Activated CD4-positive, alpha-beta T cell treated with anti-CD3 and anti-CD28 coated beads, Interleukin-2, Interleukin-4, amounts not matched to agents 100 ng/mL and 50 ng/mL, durations not matched to agents 16 hours and 8 hours (primary cell): ENCODE data around the gene GPA33.

Experiments
- DNase-seq: peaks from one replicate; pipeline ENCODE4 v3.0.0-alpha.2; 2020; ENCODE audit warnings: low spot score

Gene GPA33, protein sequence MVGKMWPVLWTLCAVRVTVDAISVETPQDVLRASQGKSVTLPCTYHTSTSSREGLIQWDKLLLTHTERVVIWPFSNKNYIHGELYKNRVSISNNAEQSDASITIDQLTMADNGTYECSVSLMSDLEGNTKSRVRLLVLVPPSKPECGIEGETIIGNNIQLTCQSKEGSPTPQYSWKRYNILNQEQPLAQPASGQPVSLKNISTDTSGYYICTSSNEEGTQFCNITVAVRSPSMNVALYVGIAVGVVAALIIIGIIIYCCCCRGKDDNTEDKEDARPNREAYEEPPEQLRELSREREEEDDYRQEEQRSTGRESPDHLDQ

DNA sequence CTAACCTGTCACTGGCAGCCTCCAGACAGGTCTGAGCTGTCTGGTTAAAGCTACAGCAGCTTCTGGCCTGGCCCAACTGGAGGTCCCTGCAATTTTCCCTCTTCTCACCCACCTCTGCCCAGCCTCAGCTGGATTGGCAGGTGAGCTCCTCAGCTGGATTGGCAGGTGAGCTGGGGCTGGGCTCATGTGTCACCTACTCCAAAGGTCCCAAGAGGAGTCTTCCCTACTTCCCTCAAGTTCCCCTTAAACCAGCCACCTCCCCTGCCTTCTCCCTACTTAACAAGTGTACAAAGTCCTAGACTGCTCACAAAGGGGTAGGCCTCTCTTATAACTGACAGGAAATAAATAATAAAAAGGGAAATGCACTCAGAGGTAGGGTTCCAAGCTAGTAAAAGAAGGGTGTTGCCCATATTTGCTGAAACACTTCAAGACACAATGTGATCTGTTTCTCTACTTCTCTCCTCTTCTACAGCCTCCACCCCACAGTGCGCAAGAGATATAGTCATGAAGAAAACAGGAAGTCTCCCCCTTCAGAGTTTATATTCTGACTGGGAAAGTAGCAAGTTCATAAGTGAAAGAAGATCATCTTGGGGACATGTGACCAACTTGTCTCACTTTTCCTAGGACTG is at the start of gene GPA33:
Gene GPA33, minus strand, starts transcription at position 64 of the 629 bp plus-strand sequence. CDS start 90 bp downstream, outside the sequence.
- DNase-seq, result peak; percentile 17

DNA sequence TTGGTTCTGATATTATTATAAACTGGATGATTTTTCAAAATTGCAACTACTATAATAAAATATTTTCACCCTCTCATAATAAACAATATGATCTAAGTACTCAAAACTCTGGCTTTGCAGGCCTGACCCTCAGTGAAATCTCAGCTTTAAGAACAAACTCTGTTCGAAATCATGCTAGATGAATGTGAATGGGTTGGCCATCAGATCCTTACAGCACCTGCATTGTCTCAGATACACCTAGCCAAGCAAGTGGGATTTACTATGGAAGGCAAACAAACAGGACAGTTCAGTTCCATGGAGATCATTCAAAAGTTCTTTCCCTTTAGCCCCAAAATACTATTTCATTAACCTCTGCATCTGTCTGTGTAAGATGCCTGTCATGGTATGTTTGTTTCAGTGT is 48.5 kb upstream of the GPA33 start:
- no peak for DNase-seq

GRCh38 chr1:167137793-167138510 is 47.8 kb upstream of the GPA33 start:
- DNase-seq, result no peak

DNA sequence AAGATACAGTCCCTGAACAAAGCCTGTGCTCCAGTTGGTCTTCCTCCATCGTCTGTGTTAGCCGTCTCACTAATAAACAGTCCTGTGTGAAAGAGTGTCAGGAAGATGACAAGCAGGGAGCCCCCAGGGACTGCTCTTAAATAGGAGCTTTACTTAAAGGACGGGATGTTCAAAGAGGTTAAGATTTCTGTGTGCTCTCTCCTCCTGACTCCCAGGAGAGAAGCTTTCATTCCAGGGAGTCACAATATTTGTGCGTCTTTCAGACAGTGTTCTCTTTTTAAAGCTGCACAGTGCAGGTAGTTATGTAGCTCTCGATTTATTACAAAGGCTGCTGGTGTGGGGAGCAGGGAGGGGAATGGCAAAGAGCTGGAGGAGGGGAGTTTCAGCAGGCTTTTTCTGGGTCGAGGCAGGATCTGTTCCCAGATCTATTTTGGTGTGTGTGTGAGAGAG is 47.2 kb upstream of the GPA33 start:
- no peak for DNase-seq

DNA sequence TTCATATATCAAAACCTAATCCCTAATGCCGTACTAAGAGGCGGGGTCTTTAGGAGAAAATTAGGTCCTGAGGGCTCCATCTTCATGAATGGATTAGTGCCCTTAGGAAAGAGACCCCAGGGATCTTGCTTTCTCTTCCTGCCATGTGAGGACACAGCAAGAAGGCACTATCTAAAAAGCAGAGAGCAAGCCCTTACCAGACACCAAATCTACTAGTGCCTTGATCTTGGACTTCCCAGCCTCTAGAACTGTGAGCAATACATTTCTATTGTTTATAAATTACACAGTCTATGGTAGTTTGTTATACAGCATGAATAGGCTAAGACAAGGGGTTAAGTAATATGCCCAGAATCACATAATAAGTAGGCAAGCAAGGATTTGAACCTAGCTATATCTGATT is 46.6 kb upstream of the GPA33 start:
- no peak for DNase-seq

GRCh38 chr1:167136191-167136614 is 46.0 kb upstream of the GPA33 start:
- DNase-seq, result no peak

DNA sequence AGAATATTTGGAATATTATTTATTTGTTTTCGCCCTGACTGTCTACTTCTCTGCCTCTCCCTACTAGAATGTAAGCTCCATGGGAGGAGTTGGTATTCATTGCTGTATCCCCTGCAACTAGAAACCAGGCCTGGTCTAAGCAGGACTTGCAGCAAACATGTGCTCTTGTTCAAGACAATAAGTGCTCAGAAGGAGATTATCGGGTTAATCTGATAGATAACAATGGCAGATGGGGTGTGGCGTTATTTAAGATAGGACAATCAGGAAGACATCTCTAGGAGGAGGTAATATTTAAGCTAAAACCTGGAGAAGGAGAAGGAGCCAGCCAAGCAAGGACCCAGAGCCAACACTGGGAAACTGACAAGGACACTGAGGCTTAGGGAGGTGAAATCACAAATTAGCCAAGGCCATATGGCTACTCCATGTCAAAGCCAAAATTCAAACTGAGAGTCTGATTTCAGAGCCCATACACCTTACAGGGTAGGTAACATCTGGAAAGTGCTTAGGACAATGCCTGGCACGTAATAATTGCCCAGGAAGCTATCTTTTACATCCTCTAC is 45.2 kb upstream of the GPA33 start:
- no peak for DNase-seq

DNA sequence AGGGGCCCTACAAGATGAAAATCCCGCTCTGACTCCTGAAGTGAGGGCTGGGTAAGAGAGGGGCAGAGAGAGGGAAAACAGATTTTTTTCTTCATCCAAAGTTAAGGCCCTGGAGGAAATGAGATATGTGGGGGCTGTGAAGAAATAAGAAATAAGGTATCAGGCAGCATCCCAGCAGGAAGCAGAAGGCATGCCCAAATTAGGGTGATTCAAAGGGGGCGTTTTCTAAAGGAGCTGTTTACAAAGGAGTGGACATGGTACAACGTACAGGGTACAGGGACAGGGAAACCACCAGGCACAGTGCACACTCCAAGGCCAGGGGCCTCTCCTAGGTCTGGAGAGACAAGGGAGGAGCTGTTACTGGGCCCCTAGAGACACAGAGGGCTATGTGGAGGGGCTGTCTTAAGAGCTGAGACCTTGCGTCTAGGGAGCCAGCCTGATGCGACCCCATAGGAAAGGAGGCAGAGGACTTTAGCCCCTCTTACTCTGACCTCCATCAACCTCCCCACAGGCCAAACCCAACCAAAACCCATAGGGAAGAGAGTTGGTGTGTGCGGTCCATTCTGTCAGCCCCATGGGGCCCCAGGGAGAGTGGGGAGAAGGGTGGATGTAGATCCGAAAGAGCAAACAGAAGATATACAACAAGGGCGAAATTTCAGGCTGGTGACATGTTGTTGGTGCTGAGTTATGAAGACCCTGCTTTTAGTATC is 42.3 kb upstream of the GPA33 start:
- no peak for DNase-seq

DNA sequence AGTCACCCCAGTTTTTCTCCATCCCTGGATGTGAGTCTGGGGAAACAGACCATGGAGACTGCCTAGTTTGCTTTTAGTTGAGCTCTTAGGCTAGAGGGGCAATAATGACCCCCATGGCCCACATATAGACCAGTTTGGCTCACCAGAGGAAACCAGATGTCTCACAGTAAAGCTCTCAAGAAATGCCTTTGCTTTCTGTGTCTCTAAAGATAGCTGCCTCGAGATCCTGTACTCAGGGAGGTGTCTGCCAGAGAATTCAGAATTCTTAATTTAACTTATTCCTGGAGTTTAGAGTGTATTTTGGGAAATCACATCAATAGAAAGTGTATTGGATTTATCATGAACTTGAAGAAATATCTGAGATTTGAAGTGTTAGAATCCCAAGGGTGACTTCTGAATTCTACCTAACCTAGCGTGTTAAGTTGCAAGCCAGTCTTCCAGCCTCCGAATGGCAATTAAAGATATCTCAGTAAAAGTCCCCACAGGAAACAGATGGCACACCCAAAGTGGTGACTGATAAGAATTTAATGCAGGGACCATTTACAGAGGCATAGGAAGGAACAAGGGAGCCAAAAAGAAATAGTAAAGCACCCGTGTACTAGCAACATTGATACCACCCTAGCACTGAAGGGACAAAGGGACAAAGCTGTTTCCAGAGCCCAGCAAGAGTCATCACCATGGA is 40.8 kb upstream of the GPA33 start:
- DNase-seq, result no peak

DNA sequence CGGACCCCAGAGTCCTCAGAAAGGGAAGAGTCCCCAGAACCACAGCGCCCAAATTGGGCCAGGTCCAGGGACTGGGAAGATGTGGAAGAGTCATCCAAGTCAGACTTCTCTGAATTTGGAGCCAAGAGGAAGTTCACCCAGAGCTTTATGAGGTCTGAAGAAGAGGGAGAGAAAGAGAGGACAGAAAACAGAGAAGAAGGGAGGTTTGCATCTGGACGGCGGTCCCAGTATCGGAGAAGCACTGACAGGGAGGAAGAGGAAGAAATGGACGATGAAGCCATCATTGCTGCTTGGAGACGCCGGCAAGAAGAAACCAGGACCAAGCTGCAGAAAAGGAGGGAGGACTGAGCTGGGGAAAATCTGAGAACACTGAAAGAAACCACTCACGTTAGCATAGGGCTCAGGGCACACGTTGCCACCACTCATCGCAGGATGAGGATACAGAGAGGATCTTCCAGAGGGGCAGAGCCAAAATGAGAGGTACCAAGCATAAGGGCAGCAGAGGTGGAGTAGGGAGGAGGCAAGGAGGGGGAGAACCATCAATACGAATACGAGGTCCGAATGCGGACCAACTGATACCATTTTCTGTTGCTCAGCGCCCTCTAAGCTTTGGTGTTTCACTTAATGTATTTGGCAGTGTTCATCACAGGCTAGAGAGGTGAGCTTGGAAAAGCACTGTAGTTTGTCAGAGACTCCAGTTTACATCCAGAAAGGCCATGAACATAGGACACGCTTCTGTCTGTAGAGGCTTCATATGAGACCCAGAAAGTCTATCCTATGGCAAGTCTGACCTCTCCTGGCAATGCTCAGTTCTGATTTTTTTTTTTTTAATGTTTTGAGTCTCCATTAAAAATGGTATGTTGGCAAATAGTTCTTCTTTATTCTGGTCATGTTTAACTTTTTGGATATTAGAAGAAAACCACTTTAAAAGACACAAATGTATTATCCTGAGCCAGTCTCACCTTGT is 38.4 kb upstream of the GPA33 start:
- no peak for DNase-seq

- no peak for DNase-seq
Measured at GRCh38 chr1:167127661-167128060, 37.5 kb upstream of the GPA33 start.

- DNase-seq, result no peak
Measured at GRCh38 chr1:167127236-167127635, 37.1 kb upstream of the GPA33 start.

- DNase-seq, result no peak
Measured at GRCh38 chr1:167126811-167127210, 36.6 kb upstream of the GPA33 start.

DNA sequence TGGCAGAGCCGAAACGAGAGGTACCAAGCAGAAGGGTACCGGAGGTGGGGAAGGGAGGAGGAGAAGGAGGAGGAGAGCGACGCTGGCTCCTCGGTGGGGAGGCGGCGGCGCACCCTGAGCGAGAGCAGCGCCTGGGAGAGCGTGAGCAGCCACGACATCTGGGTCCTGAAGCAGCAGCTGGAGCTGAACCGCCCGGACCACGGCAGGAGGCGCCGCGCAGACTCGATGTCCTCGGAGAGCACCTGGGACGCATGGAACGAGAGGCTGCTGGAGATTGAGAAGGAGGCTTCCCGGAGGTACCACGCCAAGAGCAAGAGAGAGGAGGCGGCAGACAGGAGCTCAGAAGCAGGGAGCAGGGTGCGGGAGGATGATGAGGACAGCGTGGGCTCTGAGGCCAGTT is 36.1 kb upstream of the GPA33 start:
- DNase-seq, result no peak

DNA sequence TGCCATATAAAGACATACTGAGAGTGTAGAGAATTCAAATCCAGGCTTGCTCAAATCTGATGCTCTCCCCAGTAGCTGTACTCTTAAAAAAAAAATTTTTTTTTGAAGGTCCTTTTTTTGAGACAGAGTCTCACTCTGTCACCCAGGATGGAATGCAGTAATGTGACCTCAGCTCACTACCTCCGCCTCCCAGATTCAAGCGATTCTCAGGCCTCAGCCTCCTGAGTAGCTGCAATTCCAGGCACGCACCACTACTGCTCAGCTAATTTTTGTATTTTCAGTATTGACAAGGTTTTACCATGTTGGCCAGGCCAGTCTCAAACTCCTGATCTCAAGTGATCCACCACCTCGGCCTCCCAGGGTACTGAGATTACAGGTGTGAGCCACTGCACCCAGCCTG is 32.4 kb upstream of the GPA33 start:
- DNase-seq, result no peak

DNA sequence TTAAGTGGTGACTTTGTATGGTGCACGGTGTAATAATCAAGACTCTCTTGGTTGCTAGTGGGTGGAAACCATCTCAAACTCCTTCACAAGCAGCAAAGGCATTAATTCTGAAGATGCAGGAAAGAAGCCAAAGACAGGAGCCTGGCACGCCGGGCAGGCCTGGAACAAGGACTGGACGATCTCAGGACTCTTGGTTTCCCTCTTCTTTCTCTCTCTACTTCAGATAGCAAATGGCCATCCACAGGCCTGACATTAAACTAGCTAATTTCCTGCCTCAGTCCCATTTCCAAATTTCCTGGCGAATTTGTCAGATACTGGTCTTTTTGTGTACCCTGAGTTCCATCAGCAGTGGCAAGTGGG is 31.9 kb upstream of the GPA33 start:
- no peak for DNase-seq

GRCh38 chr1:167121375-167122120 is 31.4 kb upstream of the GPA33 start:
- peak; percentile 6 for DNase-seq

GRCh38 chr1:167120899-167121298 is 30.7 kb upstream of the GPA33 start:
- DNase-seq, result no peak

DNA sequence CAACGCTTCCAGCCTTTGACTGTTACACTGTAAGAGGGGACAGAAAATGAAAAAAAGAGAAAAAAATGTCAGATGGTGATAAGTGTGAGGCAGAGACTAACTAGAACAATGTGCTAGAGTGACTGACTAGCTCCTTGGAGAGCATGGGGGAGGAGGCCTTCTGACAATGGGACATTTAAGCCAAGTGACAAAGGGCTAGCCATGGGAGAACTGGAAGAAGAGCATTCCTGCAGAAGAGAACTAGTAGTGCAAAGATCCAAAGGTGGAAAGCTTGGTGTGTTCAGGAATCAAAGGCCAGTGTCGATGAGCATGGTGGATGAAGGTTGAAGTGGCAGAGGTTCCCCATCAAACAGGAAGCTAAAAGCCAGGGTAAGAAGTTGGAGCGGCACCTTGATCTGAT is 29.5 kb upstream of the GPA33 start:
- DNase-seq, result no peak

- no peak for DNase-seq
Measured at GRCh38 chr1:167118188-167118587, 28.0 kb upstream of the GPA33 start.
